Skeletal muscle tissue (tissue), 5 donors: ENCODE data around the gene ALG2. TPM values are rescaled to one million over a fixed set of nuclear protein-coding genes. Genes with fewer than 3 reads are reported as not detected.

Experiments used
- H3K27ac ChIP-seq: one replicate; pipeline ENCODE4 v1.7.0; 2013; ENCODE audit warnings: mild to moderate bottlenecking, low read depth, low read length, inconsistent platforms
- H3K27me3 ChIP-seq, 3 donors: one replicate each; pipeline ENCODE4 v1.7.0; 2013; ENCODE audit warnings: low read length in 3 of 3; ENCODE audit not compliant: control insufficient read depth in 3 of 3, insufficient read depth in 3 of 3
- H3K36me3 ChIP-seq, 3 donors: one replicate each; pipeline ENCODE4 v1.7.0; 2013; ENCODE audit warnings: low read length in 3 of 3; ENCODE audit not compliant: control insufficient read depth in 3 of 3, insufficient read depth in 3 of 3
- H3K4me1 ChIP-seq, 3 donors: one replicate each; pipeline ENCODE4 v1.7.0; 2013; ENCODE audit warnings: low read length in 3 of 3, mild to moderate bottlenecking in 3 of 3; ENCODE audit not compliant: control insufficient read depth in 3 of 3, insufficient read depth in 3 of 3
- H3K4me3 ChIP-seq, 3 donors: one replicate each; pipeline ENCODE4 v1.7.0; 2013; ENCODE audit warnings: low read length in 3 of 3
- H3K9ac ChIP-seq, 3 donors: one replicate each; pipeline ENCODE4 v1.7.0; 2013; ENCODE audit warnings: low read length in 3 of 3, mild to moderate bottlenecking in 3 of 3, moderate library complexity in 2 of 3, low read depth in 1 of 3
- H3K9me3 ChIP-seq, 3 donors: one replicate each; pipeline ENCODE4 v1.7.0; 2013; ENCODE audit warnings: low read length in 3 of 3; ENCODE audit not compliant: control insufficient read depth in 3 of 3
- small RNA-seq: library from RNA; depleted of rRNA; stranded (forward); fragments of <200 nt; gene quantifications from one replicate; pipeline ENCODE3, GENCODE V24; 2014
- total RNA-seq: library from RNA; depleted of rRNA; stranded (reverse); fragments of >200 nt; gene quantifications from one replicate; pipeline ENCODE4 v1.2.3, GENCODE V29; 2014
- donor health status: Osteomylitis.

Gene ALG2
- total RNA-seq, 1 donor from 2014 or later: 39.7 TPM

DNA sequence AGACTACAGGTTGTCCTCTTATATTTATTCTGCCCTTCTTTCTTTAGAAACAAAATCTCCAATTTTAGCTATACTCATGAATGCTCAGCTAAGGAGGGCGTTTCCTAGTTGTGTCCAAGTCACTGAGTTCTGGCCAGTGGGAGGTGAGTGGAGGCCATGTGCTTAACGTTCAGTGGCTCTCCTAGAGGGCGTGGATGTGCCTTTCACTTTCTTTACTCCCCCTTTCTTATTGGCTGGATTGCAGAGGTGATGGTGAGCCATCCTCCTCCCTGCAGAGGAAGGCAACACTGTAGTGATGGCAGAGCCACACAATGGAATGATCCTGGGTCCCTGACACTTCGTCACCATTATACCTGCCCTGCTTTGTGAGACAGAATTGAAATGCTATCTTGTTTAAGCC is 54.6 kb downstream of the ALG2 start:
- H3K27me3 ChIP-seq: peaks cover 0 to 9% (median 7%) of the 10 kb centered on the region in 3 donors
- H3K9me3 ChIP-seq: no peaks in the 10 kb centered on the region
- H3K27ac ChIP-seq: no peak overlapping the region
- no peaks in the 10 kb centered on the region for H3K4me1 ChIP-seq
- H3K9ac ChIP-seq: no peak overlapping the region
- no peaks in the 10 kb centered on the region for H3K36me3 ChIP-seq
- no peak overlapping the region for H3K4me3 ChIP-seq

Small RNA genes within 50 kb of the gene (small RNA-seq; reads per million reads assigned to genes)
- not detected for gene RN7SL794P

Other genes starting within 250 kb of the ALG2 start
- gene TGFBR1, start 116.8 kb downstream of the ALG2 start, total RNA-seq: 38.1 TPM
- gene SEC61B, start 340 bp upstream of the ALG2 start, total RNA-seq: 41.2 TPM